ENCODE results near the gene TECPR2. TPM values are rescaled to one million over a fixed set of nuclear protein-coding genes. Genes with fewer than 3 reads are reported as not detected.
"Not testable (repeated sequence)": the region's sequence is repeated elsewhere in the genome, so short reads cannot be mapped to it uniquely, and the experiment has no call there.

TECPR2 gene
- total and polyA plus RNA-seq, 5 experiments from 2014 or later, result 3.3 to 11.8 (median 5.4) TPM

DNA sequence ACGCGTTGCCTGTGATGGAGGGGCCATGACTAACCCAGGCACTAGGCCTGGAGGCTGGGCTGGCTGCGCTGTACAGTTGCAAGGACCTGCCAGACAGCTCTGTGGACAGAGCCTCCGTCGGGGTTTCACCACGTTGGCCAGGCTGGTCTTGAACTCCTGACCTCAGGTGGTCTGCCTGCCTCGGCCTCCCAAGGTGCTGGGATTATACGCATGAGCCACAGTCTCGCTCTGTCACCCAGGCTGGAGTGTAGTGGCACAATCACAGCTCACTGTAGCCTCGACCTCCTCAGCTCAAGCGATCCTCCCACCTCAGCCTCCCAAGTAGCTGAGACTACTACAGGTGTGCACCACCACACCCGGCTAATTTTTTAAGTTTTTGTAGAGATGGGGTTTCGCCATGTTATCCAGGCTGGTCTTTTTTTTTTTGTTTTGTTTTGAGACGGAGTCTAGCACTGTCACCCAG is 178.3 kb downstream of the TECPR2 start:
- H3K36me3 Mint-ChIP-seq, ATAC-seq, H3K4me3 Mint-ChIP-seq, H3K9me3 Mint-ChIP-seq, DNase-seq, H3K27ac Mint-ChIP-seq: not testable (repeated sequence)
- Mint-ChIP-seq H3K4me1 (peaks cover 2 to 10% (median 5%) of the 10 kb centered on the region in 4 donors), H3K27me3 (peaks cover 7 to 33% (median 18%) of the 10 kb centered on the region in 5 donors)
- POLR2A ChIA-PET, result interaction anchor here (0.5 to 0.7 kb wide), 2 partner anchors 106 to 702 kb away, joined by 3 to 4 read pairs; no protein-coding TSS in a partner anchor

DNA sequence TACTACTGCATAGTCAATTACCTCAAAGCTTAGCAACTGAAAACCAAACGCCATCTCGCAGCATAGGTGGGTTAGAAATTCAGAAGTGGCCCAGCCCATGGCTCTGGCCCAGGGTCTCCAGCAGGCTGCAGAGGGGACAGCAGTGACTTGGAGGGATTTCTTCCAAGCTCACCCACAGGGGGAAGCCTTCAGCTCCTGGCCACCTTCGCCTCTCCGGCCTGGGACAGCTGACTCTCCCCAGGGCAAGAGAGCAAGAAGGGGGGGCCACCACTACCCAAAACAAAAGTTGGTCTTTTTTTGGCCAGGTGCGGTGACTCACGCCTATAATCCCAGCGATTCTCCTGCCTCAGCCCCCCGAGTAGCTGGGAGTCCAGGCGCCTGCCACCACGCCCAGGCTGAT is 179.0 kb downstream of the TECPR2 start:
- ATAC-seq, result no peak
- Mint-ChIP-seq H3K27ac (no peak overlapping the region), H3K4me3 (no peak overlapping the region), H3K27me3 (peaks cover 7 to 37% (median 19%) of the 10 kb centered on the region in 5 donors), H3K4me1 (peaks cover 2 to 10% (median 5%) of the 10 kb centered on the region in 4 donors), H3K9me3 (no peaks in the 10 kb centered on the region), H3K36me3 (peaks cover 0 to 2% (median 0%) of the 10 kb centered on the region in 3 donors)
- POLR2A ChIA-PET, result interaction anchor here (0.5 to 0.7 kb wide), 2 partner anchors 105 to 703 kb away, joined by 3 to 4 read pairs; no protein-coding TSS in a partner anchor
- DNase-seq, result no peak

DNA sequence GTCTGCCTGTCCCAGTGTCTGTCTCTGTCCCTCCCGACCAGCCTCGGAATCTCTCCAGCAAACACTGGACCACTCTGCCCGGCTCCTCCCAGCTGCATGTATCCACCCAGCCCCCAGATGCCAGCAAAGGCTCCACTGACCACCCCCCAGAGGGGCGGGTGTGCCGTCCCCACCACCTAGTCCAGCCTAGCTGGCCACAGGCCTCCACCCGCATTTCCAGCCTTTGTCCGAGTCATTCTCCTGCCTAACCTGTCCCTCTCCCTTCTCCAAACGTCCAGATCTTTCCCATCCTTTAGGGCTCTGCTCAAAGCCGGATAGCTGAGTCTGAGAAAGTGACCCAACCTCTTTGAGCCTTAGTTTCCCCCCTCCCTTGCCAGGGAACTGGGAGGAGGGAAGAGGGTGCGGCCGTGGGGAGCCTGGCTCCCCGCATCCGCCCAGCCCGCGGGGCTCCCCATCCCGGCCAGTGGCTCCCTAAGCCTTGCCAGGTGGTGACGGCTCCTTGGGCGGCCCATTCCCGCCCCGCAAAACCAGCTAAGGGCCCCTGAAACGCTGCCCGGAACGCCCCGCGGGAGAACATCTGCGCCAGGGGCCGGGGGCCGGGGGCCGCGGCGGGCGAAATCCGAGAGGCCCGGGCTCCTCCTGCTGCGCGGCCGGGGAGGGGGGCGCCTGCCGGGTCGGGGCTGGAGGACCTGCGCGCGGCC is 181.5 kb downstream of the TECPR2 start:
- DNase-seq (no peak), ATAC-seq (no peak)
- peak overlapping the region in 4 of 10 donors; percentile 27 to 68 (median 43) for H3K4me3 Mint-ChIP-seq
- peaks cover 0 to 4% (median 0%) of the 10 kb centered on the region in 9 donors for H3K9me3 Mint-ChIP-seq
- H3K4me1 Mint-ChIP-seq, result peaks cover 0 to 10% (median 5%) of the 10 kb centered on the region in 4 donors
- peaks cover 9 to 56% (median 25%) of the 10 kb centered on the region in 5 donors for H3K27me3 Mint-ChIP-seq
- H3K27ac Mint-ChIP-seq, result no peak overlapping the region
- POLR2A ChIA-PET, result no interaction called here
- H3K36me3 Mint-ChIP-seq, result peaks cover 0 to 2% (median 0%) of the 10 kb centered on the region in 3 donors

DNA sequence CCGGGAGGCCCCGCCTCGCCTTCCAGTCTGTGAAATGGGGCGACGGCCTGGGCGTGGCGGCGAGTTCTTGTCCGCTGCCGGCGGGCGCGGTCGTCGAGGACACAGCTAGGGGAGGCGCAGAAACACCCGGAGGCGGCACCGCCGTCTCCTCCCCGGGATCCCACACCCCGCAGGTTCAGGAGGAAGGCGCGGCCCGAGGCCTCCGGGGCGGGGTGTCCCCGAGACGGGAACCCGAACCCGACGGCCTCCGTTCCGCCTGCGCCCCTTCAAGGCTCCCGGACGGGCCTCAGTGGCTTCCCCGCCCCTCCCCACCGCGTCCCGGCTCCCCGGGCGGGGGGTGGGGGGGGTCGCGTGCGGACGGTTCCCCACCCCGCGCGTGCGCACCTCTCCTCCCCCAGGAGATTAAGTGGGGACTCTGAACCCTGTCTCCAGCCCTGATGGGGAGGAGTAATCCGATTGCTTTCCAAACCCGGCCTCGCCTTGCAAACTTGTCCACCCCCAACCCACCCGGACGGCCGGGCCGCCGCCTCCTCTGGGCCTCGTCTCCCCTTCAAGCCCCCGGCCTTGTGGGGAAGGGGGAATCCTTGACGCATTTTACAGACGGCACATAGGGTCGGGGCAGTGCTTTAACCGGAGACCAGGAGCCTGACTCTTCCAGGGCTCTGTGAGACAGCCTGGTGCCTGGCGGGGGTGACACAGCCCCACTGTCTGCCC is 182.2 kb downstream of the TECPR2 start:
- H3K4me3 Mint-ChIP-seq, result peak overlapping the region; percentile 25 to 82 (median 66)
- H3K36me3 Mint-ChIP-seq, result peaks cover 0 to 2% (median 0%) of the 10 kb centered on the region in 3 donors
- peak in 2 of 10 donors; percentile 10 to 17 for DNase-seq
- H3K4me1 Mint-ChIP-seq, result peaks cover 0 to 10% (median 5%) of the 10 kb centered on the region in 4 donors
- POLR2A ChIA-PET, result no interaction called here
- H3K9me3 Mint-ChIP-seq, result peaks cover 0 to 4% (median 0%) of the 10 kb centered on the region in 9 donors
- H3K27me3 Mint-ChIP-seq, result peaks cover 9 to 57% (median 25%) of the 10 kb centered on the region in 5 donors
- peak; percentile 63 to 68 for ATAC-seq
- no peak overlapping the region for H3K27ac Mint-ChIP-seq

DNA sequence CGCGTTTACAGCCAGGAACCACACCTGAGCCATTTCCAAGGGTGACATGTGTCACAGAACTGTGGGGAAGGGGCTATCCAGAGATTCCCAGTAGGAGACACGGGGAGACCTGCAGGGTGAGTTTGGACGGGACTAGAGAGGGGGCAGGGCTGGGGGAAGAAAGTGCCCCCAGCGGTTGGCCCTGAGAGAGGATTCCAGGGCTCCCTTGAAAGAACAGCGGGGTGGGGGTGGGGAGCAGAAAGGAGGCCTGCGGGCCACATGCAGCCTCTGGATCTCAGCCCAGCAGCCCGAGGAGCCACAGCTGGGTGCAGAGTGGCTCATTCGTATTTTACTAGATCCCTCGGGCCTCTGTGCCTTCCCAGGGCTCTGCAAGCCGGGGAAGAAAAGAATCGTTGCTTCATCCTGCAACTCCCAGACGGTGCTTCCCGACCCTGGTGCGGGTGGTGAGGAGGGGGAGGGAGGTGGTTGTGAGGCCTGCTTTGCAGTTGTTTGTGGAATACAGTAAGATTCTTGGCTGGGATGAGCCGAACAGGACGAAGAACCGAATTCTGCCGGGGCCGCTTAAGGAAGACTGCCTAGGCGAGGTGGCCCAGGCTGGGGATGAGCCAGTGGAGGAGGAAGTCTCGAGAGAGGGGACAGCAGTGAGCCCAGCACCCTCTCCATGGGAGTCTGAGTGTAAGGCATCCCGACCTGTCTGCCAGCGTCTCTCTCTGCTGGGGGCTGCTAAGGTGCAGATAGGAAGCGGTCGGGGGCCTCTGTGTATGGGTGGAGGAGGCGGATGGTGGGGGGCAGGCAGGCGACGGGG is 182.9 kb downstream of the TECPR2 start:
- Mint-ChIP-seq H3K36me3 (peaks cover 0 to 2% (median 0%) of the 10 kb centered on the region in 3 donors), H3K9me3 (peaks cover 0 to 4% (median 0%) of the 10 kb centered on the region in 9 donors), H3K27ac (peak overlapping the region in 1 of 10 donors; percentile 4), H3K4me3 (peak overlapping the region in 7 of 10 donors; percentile 29 to 71 (median 69)), H3K27me3 (peaks cover 12 to 57% (median 31%) of the 10 kb centered on the region in 5 donors), H3K4me1 (peaks cover 0 to 10% (median 5%) of the 10 kb centered on the region in 4 donors)
- POLR2A ChIA-PET, result no interaction called here
- DNase-seq, result no peak
- no peak for ATAC-seq

DNA sequence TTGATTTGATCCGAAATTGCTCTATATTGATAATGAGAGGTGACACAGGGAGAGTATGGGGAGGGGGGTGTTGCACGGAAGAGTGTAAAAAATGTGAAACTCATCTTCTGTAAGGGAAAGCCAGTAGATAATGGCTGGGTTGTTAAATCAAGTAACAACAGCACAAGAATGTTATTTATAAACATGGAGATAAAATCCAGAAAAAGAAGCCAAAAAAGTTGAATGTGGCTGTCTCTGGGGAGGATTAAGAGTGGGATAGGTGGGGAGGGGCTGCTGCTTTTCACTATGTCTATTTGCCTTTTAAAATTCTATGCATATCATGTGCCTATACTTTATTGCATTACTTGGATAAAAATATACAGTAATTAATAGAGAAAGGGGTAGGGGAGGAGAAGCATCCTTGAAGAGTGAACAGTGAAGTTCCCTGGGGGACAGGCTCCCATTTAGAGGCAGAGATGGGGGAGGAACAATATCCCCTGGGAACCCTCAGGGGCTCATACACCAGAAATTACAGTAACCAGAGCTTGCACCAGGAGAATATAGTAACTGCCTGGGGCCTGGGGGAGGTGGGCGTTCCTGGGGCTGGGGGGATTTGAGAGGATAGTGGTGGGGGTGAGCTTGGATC is 186.0 kb downstream of the TECPR2 start:
- Mint-ChIP-seq H3K4me1 (peaks cover 0 to 10% (median 5%) of the 10 kb centered on the region in 4 donors), H3K27ac (no peak overlapping the region), H3K27me3 (peaks cover 12 to 45% (median 27%) of the 10 kb centered on the region in 5 donors), H3K9me3 (peaks cover 0 to 4% (median 0%) of the 10 kb centered on the region in 9 donors), H3K36me3 (peaks cover 0 to 2% (median 0%) of the 10 kb centered on the region in 3 donors), H3K4me3 (peak overlapping the region in 1 of 10 donors; percentile 15)
- POLR2A ChIA-PET, result no interaction called here
- ATAC-seq (no peak), DNase-seq (no peak)

DNA sequence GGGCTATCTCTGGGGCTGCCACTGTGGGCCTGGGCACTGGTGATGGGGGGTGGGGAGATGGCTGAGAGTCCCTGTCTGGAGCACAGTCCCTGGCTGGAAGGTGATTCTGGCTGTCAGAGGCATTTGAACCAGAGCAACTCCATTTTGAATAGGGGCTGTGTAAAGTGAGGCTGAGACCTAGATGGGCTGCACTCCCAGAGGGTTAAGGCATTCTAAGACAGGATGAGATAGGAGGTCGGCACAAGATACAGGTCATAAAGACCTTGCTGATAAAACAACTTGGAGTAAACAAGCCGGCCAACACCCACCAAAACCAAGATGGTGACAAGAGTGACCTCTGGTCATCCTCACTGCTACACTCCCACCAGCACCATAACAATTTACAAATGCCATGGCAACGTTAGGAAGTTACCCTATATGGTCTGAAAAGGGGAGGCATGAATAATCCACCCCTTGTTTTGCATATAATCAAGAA is 188.2 kb downstream of the TECPR2 start:
- ATAC-seq, H3K27ac Mint-ChIP-seq, H3K4me3 Mint-ChIP-seq, H3K9me3 Mint-ChIP-seq, POLR2A ChIA-PET, H3K36me3 Mint-ChIP-seq, DNase-seq, H3K4me1 Mint-ChIP-seq: not testable (repeated sequence)
- H3K27me3 Mint-ChIP-seq, result peaks cover 5 to 25% (median 14%) of the 10 kb centered on the region in 5 donors

Small RNA genes within 50 kb of the gene (microRNA-seq; reads per million reads assigned to microRNA genes)
- not detected for gene MIR4309 (ENCODE audit: borderline microRNAs expressed)

Other genes starting within 250 kb of the TECPR2 start
- 10 to 100 TPM; 50.0 to 56.9 TPM for gene WDR20, start 223.0 kb upstream of the TECPR2 start, total RNA-seq
- gene WDR20, start 223.0 kb upstream of the TECPR2 start, polyA plus RNA-seq, result 10 to 100 TPM; 11.3 to 15.0 (median 12.9) TPM
- gene MOK, start 57.8 kb upstream of the TECPR2 start, total RNA-seq, result 1 to 10 TPM; 2.6 to 4.0 TPM
- gene MOK, start 57.8 kb upstream of the TECPR2 start, polyA plus RNA-seq, result 1 to 10 TPM; 1.1 to 2.7 (median 1.8) TPM
- 10 to 100 TPM; 17.6 to 19.5 TPM for gene ZNF839, start 43.2 kb upstream of the TECPR2 start, total RNA-seq
- gene ZNF839, start 43.2 kb upstream of the TECPR2 start, polyA plus RNA-seq, result 1 to 10 TPM; 4.3 to 7.2 (median 6.6) TPM
- gene CINP, start 51 bp upstream of the TECPR2 start, total RNA-seq, result 10 to 100 TPM; 30.0 to 32.6 TPM
- 10 to 100 TPM; 40.2 to 46.6 (median 40.6) TPM for gene CINP, start 51 bp upstream of the TECPR2 start, polyA plus RNA-seq
- 1 to 10 TPM; 1.3 to 1.6 TPM for gene ANKRD9, start 146.8 kb downstream of the TECPR2 start, total RNA-seq
- under 1 TPM; 0.15 to 0.43 (median 0.28) TPM for gene ANKRD9, start 146.8 kb downstream of the TECPR2 start, polyA plus RNA-seq
- 10 to 100 TPM; 21.7 to 24.0 TPM for gene RCOR1, start 229.7 kb downstream of the TECPR2 start, total RNA-seq
- gene RCOR1, start 229.7 kb downstream of the TECPR2 start, polyA plus RNA-seq, result 1 to 10 TPM in 2 of 3 donors, under 1 TPM in 1; 0.43 to 1.2 (median 1.2) TPM

Measured in naive thymus-derived CD8-positive, alpha-beta T cell (primary cell).